VCaP (cell line): Measurements from ENCODE around the gene PDS5B.
"Not testable (repeated sequence)": the region's sequence is repeated elsewhere in the genome, so short reads cannot be mapped to it uniquely, and the experiment has no call there.

Experiments
- H3K27ac ChIP-seq: fragments of 450-650 bp; 2 replicates; pipeline ENCODE4 v1.5.1; 2017
- TF ChIP-seq, protein P1 (sequence below): fragments of 450-650 bp; conservative IDR thresholded peaks from 2 replicates; pipeline ENCODE4 v1.5.1; 2017; ENCODE audit warnings: mild to moderate bottlenecking, moderate library complexity

Gene PDS5B

DNA sequence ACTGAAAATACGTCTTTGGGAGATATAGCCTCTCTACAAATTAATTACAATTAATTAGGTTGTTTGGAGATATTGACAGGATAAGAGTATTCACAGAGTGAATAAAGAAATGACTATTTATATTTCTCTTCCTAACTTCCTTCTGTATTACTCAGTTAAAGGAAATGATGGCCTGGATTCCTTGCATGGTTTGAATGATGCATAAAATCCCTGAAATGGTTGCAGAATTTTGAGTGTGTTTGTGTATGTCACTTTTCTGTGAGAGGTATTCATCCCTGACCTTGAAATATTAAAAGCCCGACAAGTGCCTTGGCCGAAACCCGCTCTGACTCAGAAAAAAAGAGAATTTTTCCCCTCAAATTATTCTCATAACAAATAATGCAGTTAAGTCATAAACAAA is 90.0 kb downstream of the PDS5B start:
- no peak overlapping the region for H3K27ac ChIP-seq
- TF ChIP-seq, protein P1, sequence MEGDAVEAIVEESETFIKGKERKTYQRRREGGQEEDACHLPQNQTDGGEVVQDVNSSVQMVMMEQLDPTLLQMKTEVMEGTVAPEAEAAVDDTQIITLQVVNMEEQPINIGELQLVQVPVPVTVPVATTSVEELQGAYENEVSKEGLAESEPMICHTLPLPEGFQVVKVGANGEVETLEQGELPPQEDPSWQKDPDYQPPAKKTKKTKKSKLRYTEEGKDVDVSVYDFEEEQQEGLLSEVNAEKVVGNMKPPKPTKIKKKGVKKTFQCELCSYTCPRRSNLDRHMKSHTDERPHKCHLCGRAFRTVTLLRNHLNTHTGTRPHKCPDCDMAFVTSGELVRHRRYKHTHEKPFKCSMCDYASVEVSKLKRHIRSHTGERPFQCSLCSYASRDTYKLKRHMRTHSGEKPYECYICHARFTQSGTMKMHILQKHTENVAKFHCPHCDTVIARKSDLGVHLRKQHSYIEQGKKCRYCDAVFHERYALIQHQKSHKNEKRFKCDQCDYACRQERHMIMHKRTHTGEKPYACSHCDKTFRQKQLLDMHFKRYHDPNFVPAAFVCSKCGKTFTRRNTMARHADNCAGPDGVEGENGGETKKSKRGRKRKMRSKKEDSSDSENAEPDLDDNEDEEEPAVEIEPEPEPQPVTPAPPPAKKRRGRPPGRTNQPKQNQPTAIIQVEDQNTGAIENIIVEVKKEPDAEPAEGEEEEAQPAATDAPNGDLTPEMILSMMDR = no peak

- TF ChIP-seq, protein P1 = no peak
- peak overlapping the region; percentile 83 for H3K27ac ChIP-seq
Measured at GRCh38 chr13:32682130-32682529, 95.9 kb downstream of the PDS5B start.

DNA sequence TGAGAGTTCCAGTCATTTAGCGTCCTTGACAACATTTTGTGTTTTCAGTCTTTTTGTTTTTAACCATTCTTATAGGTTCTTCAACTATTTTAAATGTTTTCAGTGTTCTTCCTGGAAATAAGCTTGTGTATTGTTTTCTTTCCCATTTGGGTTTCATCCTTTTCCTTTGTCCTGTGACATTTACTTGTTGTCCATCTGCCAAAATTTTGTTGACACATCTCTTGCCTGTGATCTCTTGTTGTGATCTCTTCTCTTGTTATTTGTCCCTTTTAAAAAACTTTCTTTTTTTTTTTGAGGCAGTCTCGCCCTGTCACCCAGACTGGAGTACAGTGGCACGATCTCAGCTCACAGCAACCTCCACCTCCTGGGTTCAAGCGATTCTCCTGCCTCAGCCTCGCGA is 96.5 kb downstream of the PDS5B start:
- peak overlapping the region; percentile 83 for H3K27ac ChIP-seq
- TF ChIP-seq, protein P1 = no peak

GRCh38 chr13:32687275-32687674 is 101.0 kb downstream of the PDS5B start:
- TF ChIP-seq, protein P1 = no peak
- no peak overlapping the region for H3K27ac ChIP-seq

DNA sequence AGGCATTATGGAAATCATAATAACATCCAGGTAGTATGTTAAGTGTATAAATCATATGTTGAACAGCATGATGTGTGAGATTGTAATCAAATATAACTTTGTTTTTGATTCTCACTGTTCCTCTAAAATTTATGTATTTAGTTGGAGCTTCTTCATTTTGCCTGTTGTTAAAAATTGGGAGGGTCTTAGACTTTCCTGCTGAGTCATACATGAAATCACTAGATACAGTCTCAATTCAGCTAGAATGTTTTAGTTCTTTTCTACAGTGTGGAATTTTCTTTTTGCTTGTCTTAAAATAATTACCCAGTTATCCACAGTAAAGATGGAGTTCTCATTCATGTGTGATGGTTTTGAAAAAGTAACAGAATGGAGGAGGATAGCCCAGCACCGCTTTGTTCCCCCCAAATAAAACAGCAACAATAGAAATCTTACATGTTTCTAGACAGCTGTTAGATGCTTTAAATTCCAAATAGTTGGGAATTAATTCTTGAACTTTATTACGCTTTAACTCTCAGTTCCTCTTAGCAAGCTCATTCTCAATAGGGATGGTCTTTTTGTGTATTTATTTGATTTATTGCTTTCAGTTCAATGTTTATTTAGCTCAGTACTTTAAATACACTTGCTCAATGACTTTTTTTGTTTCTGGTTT is 109.5 kb downstream of the PDS5B start:
- no peak overlapping the region for H3K27ac ChIP-seq
- TF ChIP-seq, protein P1 = no peak

GRCh38 chr13:32707471-32707870 is 121.2 kb downstream of the PDS5B start:
- TF ChIP-seq, protein P1 = no peak
- H3K27ac ChIP-seq = no peak overlapping the region

DNA sequence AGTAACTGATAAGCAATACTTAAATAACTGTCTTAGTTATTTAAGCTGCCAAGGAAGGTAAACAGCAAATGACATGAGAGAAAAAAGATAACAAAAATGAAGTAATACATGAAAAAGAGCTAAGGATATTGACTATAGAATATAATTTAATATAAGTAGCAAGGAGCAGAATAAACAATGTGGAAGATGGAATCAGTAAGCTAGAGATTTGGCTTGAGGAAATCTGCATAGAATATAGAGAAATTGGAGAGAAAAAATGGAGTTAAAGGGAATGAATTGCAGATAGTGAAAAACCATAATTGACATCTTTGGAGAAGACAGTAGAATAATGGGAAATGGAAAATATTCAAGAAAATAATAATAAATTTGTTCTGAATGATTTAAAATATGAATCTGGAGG is 127.1 kb downstream of the PDS5B start:
- TF ChIP-seq, protein P1 = no peak
- no peak overlapping the region for H3K27ac ChIP-seq

DNA sequence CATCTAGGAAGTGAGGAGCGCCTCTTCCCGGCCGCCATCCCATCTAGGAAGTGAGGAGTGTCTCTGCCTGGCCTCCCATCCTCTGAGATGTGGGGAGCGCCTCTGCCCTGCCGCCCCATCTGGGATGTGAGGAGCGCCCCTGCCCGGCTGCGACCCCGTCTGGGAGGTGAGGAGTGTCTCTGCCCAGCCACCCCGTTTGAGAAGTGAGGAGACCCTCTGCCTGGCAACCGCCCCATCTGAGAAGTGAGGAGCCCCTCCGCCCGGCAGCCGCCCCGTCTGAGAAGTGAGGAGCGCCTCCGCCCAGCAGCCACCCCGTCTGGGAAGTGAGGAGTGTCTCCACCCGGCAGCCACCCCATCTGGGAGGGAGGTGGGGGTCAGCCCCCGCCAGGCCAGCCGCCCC is 129.9 kb downstream of the PDS5B start:
- not testable (repeated sequence) for H3K27ac ChIP-seq
